H9 (cell line): ENCODE data around the gene RICTOR. TPM values are rescaled to one million over a fixed set of nuclear protein-coding genes. Genes with fewer than 3 reads are reported as not detected.

Source experiments
- DNase-seq: peaks from one replicate; pipeline ENCODE4 v3.0.0-alpha.2; 2017
- H2AFZ ChIP-seq: one replicate; pipeline ENCODE4 v1.6.1; 2013; ENCODE audit warnings: mild to moderate bottlenecking, low read length, control low read depth, moderate library complexity
- H2AK5ac ChIP-seq: 2 replicates; pipeline ENCODE4 v1.6.1; 2013; ENCODE audit warnings: low read length, control low read depth, mixed read lengths; ENCODE audit not compliant: insufficient read length
- H2BK120ac ChIP-seq: one replicate; pipeline ENCODE4 v1.6.1; 2013; ENCODE audit warnings: low read depth, mild to moderate bottlenecking, low read length, control low read depth, inconsistent platforms; ENCODE audit not compliant: poor library complexity, severe bottlenecking
- H2BK12ac ChIP-seq: 2 replicates; pipeline ENCODE4 v1.6.1; 2013; ENCODE audit warnings: low read length, control low read depth, mixed read lengths, low read depth; ENCODE audit not compliant: insufficient read length
- H2BK15ac ChIP-seq: 2 replicates; pipeline ENCODE4 v1.6.1; 2013; ENCODE audit warnings: low read depth, low read length, control low read depth
- H2BK20ac ChIP-seq: one replicate; pipeline ENCODE4 v1.6.1; 2013; ENCODE audit warnings: low read depth, mild to moderate bottlenecking, low read length, control low read depth, inconsistent platforms; ENCODE audit not compliant: poor library complexity, severe bottlenecking
- H2BK5ac ChIP-seq: 2 replicates; pipeline ENCODE4 v1.6.1; 2013; ENCODE audit warnings: low read length, control low read depth, mixed read lengths; ENCODE audit not compliant: insufficient read length
- H3K14ac ChIP-seq: 2 replicates; pipeline ENCODE4 v1.6.1; 2013; ENCODE audit warnings: low read length, control low read depth; ENCODE audit not compliant: insufficient read depth
- H3K18ac ChIP-seq: 2 replicates; pipeline ENCODE4 v1.6.1; 2013; ENCODE audit warnings: low read depth, mild to moderate bottlenecking, mixed read lengths, low read length, control low read depth; ENCODE audit not compliant: insufficient read length
- H3K23ac ChIP-seq: 2 replicates; pipeline ENCODE4 v1.6.1; 2013; ENCODE audit warnings: low read length, control low read depth, mixed read lengths, low read depth; ENCODE audit not compliant: insufficient read length
- H3K23me2 ChIP-seq: 2 replicates; pipeline ENCODE4 v1.6.1; 2013; ENCODE audit warnings: low read depth, mild to moderate bottlenecking, mixed read lengths, low read length, control low read depth; ENCODE audit not compliant: insufficient read length, poor library complexity, severe bottlenecking
- H3K27ac ChIP-seq: 2 replicates; pipeline ENCODE4 v1.5.1; 2013; ENCODE audit warnings: low read length, control low read depth, mixed read lengths, low read depth; ENCODE audit not compliant: insufficient read length
- H3K27me3 ChIP-seq: 2 replicates; pipeline ENCODE4 v1.6.1; 2013; ENCODE audit warnings: low read length, control low read depth, inconsistent platforms; ENCODE audit not compliant: insufficient read depth
- H3K4ac ChIP-seq: 2 replicates; pipeline ENCODE4 v1.6.1; 2013; ENCODE audit warnings: low read depth, mild to moderate bottlenecking, control low read depth, inconsistent platforms, low read length, moderate library complexity
- H3K4me1 ChIP-seq: 2 replicates; pipeline ENCODE4 v1.6.1; 2013; ENCODE audit warnings: low read length, control low read depth, inconsistent platforms; ENCODE audit not compliant: insufficient read depth
- H3K4me2 ChIP-seq: 2 replicates; pipeline ENCODE4 v1.6.1; 2013; ENCODE audit warnings: low read length, control low read depth, mixed read lengths; ENCODE audit not compliant: insufficient read length, insufficient read depth
- H3K56ac ChIP-seq: 2 replicates; pipeline ENCODE4 v1.6.1; 2013; ENCODE audit warnings: low read depth, mild to moderate bottlenecking, mixed read lengths, low read length, control low read depth; ENCODE audit not compliant: insufficient read length
- H3K79me1 ChIP-seq: 2 replicates; pipeline ENCODE4 v1.6.1; 2013; ENCODE audit warnings: low read depth, mild to moderate bottlenecking, moderate library complexity, low read length, control low read depth, inconsistent platforms; ENCODE audit not compliant: insufficient read depth, poor library complexity, severe bottlenecking
- H3K79me2 ChIP-seq: 2 replicates; pipeline ENCODE4 v1.6.1; 2013; ENCODE audit warnings: low read length, control low read depth, inconsistent platforms; ENCODE audit not compliant: insufficient read depth
- H3K9ac ChIP-seq: 2 replicates; pipeline ENCODE4 v1.6.1; 2013; ENCODE audit warnings: low read length, control low read depth, mixed read lengths; ENCODE audit not compliant: insufficient read length; ENCODE audit errors: extremely low read depth
- H3K9me3 ChIP-seq: one replicate; pipeline ENCODE4 v1.6.1; 2013; ENCODE audit warnings: low read depth, low read length, inconsistent platforms; ENCODE audit not compliant: control insufficient read depth
- H3T11ph ChIP-seq: one replicate; pipeline ENCODE4 v1.6.1; 2013; ENCODE audit warnings: mild to moderate bottlenecking, low read length, control low read depth, inconsistent platforms
- H4K20me1 ChIP-seq: one replicate; pipeline ENCODE4 v1.6.1; 2013; ENCODE audit not compliant: control insufficient read depth, insufficient read length, insufficient read depth
- H4K5ac ChIP-seq: 2 replicates; pipeline ENCODE4 v1.6.1; 2013; ENCODE audit warnings: low read depth, mild to moderate bottlenecking, mixed read lengths, low read length, control low read depth; ENCODE audit not compliant: insufficient read length
- H4K8ac ChIP-seq: replicated peaks from 2 replicates; pipeline ENCODE4 v1.6.1; 2013; ENCODE audit warnings: low read length, control low read depth, mixed read lengths, low read depth; ENCODE audit not compliant: insufficient read length
- H4K91ac ChIP-seq: 2 replicates; pipeline ENCODE4 v1.6.1; 2013; ENCODE audit warnings: low read depth, mild to moderate bottlenecking, moderate library complexity, mixed read lengths, low read length, control low read depth; ENCODE audit not compliant: insufficient read length
- H3K27ac Mint-ChIP-seq, 3 experiments: 2 replicates in 2 of 3; 3 replicates in 1 of 3; pipeline ENCODE4 v1.8.0; 2020 to 2021; ENCODE audit warnings: mixed read lengths in 3 of 3, mild to moderate bottlenecking in 1 of 3, moderate library complexity in 1 of 3
- H3K27me3 Mint-ChIP-seq: 2 replicates; pipeline ENCODE4 v1.8.0; 2021; ENCODE audit warnings: low read depth, mild to moderate bottlenecking, moderate library complexity, mixed read lengths
- H3K36me3 Mint-ChIP-seq, 3 experiments: 2 replicates in 2 of 3; 3 replicates in 1 of 3; pipeline ENCODE4 v1.8.0; 2020 to 2021; ENCODE audit warnings: low read depth in 3 of 3, mixed read lengths in 3 of 3; ENCODE audit not compliant: insufficient read depth in 1 of 3
- H3K4me1 Mint-ChIP-seq, 2 experiments: 2 replicates each; pipeline ENCODE4 v1.8.0; 2020; ENCODE audit warnings: mixed read lengths in 2 of 2
- H3K4me3 Mint-ChIP-seq, 2 experiments: 2 replicates in 1 of 2; 3 replicates in 1 of 2; pipeline ENCODE4 v1.8.0; 2020 to 2021; ENCODE audit warnings: mild to moderate bottlenecking in 2 of 2, mixed read lengths in 2 of 2, moderate library complexity in 1 of 2
- H3K9me3 Mint-ChIP-seq, 2 experiments: 2 replicates in 1 of 2; 3 replicates in 1 of 2; pipeline ENCODE4 v1.8.0; 2020; ENCODE audit warnings: mild to moderate bottlenecking in 2 of 2, mixed read lengths in 2 of 2, moderate library complexity in 1 of 2
- CTCF ChIP-seq: fragments of 200-600 bp; sonication (generic); conservative IDR thresholded peaks from 3 replicates; pipeline ENCODE4 v1.8.0; 2021; ENCODE audit warnings: antibody characterized with exemption, mild to moderate bottlenecking
- WGBS: extraction: QIAGEN DNeasy Blood & Tissue Kit; methylation state at CpG from one replicate; pipeline ENCODE4 v1.1.7; 2013; ENCODE audit warnings: missing lambda C conversion rate, low lambda C conversion rate, mixed read lengths; ENCODE audit not compliant: insufficient read length; ENCODE audit errors: extremely low coverage; 5-methylcytosine and 5-hydroxymethylcytosine counted together
- total RNA-seq: library from RNA; stranded (reverse); gene quantifications from 2 replicates; pipeline ENCODE4 v1.2.1, GENCODE V29; 2021

Gene RICTOR
- total RNA-seq, 1 experiment from 2014 or later, result 20.9 TPM

GRCh38 chr5:38896760-38897159 is 177.4 kb downstream of the RICTOR start:
- WGBS, result no CpG with 5 or more reads among the region's 3 CpGs
- H2BK20ac ChIP-seq, result no peak overlapping the region
- no peak overlapping the region for H4K8ac ChIP-seq
- H3K9ac ChIP-seq, result no peak overlapping the region
- no peaks in the 10 kb centered on the region for H3K79me2 ChIP-seq
- no peak overlapping the region for H2BK12ac ChIP-seq
- no peak overlapping the region for H4K5ac ChIP-seq
- H2BK120ac ChIP-seq, result no peak overlapping the region
- no peaks in the 10 kb centered on the region for H3K4me1 ChIP-seq
- H3K4me2 ChIP-seq, result no peak overlapping the region
- H2AFZ ChIP-seq, result no peak overlapping the region
- no peak overlapping the region for H3K23ac ChIP-seq
- no peak overlapping the region for H3T11ph ChIP-seq
- Mint-ChIP-seq H3K9me3 (peaks cover 12 to 15% of the 10 kb centered on the region in 2 experiments; a peak in 4 of 5 replicates), H3K27me3 (no peaks in the 10 kb centered on the region), H3K4me1 (no peaks in the 10 kb centered on the region), H3K27ac (no peak overlapping the region), H3K36me3 (peaks cover 0 to 5% (median 4%) of the 10 kb centered on the region in 3 experiments; a peak in 5 of 7 replicates), H3K4me3 (no peak overlapping the region)
- no peaks in the 10 kb centered on the region for H3K23me2 ChIP-seq
- no peak overlapping the region for H3K18ac ChIP-seq
- H3K27me3 ChIP-seq, result no peaks in the 10 kb centered on the region
- no peak overlapping the region for H3K4ac ChIP-seq
- H3K14ac ChIP-seq, result no peak overlapping the region
- H2BK15ac ChIP-seq, result no peak overlapping the region
- TF ChIP-seq CTCF, result no peak
- no peak for DNase-seq
- H3K56ac ChIP-seq, result no peak overlapping the region
- H3K79me1 ChIP-seq, result no peaks in the 10 kb centered on the region
- H2BK5ac ChIP-seq, result no peak overlapping the region
- H3K9me3 ChIP-seq, result no peaks in the 10 kb centered on the region
- H4K20me1 ChIP-seq, result no peaks in the 10 kb centered on the region
- no peak overlapping the region for H2AK5ac ChIP-seq
- H3K27ac ChIP-seq, result no peak overlapping the region
- no peak overlapping the region for H4K91ac ChIP-seq
